NCI-H526 (cell line): ENCODE data around the gene SIRT5.

ENCODE experiments used
- DNase-seq, 2 experiments: peaks; one replicate each; lab custom pipeline; 2025; lab: John Stamatoyannopoulos, UW

Gene SIRT5

DNA sequence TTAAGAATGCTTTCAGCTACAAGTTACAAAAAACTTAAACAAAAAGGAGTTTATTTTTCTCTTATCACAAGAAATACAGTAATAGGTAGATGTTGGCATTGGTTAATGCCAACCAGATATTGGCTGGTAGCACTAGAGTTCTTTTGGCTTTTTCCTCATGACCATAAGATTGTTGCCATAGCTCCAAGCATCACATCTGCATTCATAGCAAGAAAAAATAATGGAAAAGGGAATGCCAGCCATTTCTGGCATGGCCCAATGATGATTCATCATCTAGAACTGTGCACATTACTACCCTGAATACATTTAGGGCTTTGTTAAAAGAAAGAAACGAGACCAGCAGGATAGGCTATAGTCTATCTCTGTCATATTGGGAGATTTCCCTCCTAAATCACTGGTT, 20.8 kb upstream of the SIRT5 start:
- DNase-seq = no peak

DNA sequence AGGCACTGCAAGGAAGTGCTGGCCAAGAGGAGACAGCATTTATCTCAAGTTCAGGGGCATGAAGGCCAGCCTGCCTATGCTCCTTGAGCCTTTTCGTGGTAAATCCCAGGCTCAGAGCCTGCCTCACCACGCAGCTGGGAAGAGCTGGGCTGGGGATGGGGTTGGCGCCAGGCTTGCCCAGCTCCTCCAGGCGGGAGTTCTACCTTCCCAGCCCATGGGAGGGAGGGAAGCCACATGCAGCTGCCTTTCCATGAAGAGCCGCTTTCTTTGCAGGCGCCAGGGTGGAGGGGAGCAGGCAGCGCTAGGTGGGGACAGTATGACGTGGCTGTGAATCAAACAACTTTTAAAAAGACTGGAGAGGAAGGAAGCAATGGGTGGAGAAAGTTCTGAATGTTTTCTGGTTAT, 19.5 kb upstream of the SIRT5 start:
- peak; percentile 49 to 80 for DNase-seq

- peak; percentile 78 to 84 for DNase-seq
Observed at GRCh38 chr6:13557841-13558240, 16.6 kb upstream of the SIRT5 start.

DNA sequence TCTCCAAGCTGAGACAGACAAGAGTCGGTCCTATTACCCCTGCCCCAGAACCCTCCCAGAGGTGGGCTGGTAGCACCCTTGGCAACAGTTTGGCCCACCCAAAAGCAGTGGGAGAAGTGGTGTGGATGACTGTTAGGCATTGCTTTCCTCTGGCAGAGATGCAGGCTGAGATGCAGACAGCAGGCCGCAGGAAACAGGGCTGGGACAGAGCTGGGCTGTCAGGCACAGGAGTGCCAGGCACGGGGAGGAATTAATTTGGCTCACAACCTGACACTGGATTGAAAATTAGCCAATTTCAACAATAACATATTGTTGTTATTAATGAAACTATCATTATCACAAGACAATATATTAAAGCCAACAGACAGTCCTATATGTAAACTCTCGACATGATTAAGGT, 15.7 kb upstream of the SIRT5 start:
- no peak for DNase-seq

DNA sequence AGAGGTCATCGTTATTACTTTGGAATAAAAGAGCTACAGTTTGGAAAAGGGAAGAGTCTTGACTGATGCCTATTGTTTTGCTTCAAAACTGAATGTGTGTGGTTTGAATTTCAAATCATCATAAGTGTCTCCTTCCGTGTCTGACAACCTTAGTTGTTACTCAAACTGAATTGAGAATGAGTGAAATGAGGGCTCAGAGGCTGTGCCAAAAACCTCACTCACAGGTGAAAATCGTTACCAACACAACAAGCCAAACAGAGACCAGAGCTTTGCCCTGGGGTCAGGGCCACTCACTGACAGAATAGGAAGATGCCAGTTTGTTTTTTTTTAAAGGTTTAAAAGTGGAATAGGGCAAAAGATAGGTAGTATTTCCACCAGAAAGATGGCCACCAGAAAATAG, 15.2 kb upstream of the SIRT5 start:
- peak; percentile 72 to 76 for DNase-seq

GRCh38 chr6:13559968-13560650, 14.3 kb upstream of the SIRT5 start:
- peak in 1 of 2 experiments; percentile 24 for DNase-seq

GRCh38 chr6:13560651-13561044, 13.8 kb upstream of the SIRT5 start:
- no peak for DNase-seq

- no peak for DNase-seq
Observed at GRCh38 chr6:13561624-13562267, 12.7 kb upstream of the SIRT5 start.

DNA sequence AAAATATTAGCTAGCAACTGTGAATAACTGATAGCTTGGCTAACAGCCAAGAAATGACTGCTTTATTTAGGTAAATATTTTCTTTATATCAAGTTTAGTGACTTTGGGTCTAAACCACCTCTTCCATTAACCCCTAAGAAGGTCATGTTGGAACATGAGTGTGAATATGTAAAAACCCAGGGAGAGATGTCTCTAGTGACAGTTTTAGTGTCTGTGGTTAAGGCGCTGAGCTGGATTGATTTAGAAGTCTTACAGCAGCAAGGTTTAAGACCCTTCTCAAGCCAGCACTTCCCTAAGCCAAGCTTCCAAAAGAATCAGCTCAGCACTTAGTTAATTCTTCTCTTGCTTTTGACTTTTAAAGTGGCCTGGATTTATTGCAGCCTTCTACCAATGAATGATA, 11.4 kb upstream of the SIRT5 start:
- no peak for DNase-seq

DNA sequence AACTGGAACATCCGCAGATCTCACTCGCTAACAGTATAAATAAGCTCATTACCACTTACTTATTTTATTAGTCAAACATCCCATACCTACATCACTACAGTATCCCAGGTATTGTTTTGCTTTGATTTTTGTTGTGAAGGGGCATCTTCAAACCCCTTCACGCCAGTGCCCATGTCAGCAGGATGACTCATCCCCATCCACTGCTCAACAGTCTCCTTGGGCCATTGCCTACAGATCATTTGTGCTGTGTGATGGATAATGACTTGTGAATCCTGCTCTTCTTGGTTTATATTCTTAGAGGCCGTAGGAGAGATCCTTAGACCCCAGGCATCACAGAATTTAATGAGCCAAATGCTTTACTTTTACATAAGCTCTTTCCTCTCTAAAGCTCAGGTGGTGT, 8.5 kb upstream of the SIRT5 start:
- no peak for DNase-seq

DNA sequence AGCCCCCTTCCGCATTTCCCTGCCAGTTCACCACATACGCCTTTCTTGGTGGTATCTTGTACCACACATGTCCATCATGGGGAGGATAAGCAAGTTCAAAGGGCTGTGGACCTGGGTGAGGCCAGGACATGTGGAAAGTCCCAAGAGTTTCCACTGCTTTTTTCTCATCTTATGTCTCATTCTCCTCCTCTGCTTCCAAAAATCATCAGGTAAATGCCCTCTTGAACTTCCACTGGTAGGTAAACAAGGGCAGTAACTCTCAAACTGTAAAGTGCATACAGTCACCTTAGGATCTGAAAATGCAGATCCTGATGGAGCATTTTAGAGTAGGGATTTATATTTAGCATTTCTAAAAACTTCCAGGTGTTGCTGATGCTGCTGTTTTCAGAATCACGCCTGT, 7.9 kb upstream of the SIRT5 start:
- DNase-seq = no peak

- no peak for DNase-seq
Observed at GRCh38 chr6:13568970-13569369, 5.4 kb upstream of the SIRT5 start.

DNA sequence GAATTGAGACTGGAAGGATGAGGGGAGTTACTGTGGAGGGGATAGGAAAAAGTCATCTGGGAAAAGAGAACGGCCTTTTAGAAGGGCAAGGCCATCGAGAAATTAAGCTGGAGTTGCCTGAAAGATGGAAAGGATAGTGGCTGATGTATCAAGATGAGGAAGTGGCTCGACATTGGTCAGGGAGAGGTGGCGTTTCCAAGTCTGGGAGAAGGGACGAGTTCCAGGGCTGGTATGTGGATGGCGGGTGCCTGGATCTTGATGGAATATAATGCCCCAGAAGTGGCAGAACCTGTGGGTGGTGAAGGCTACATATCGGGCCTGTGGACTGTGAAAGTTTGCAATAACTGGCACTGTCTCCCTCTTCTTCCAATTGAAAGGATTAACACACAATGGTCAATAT, 2.2 kb upstream of the SIRT5 start:
- DNase-seq = no peak

DNA sequence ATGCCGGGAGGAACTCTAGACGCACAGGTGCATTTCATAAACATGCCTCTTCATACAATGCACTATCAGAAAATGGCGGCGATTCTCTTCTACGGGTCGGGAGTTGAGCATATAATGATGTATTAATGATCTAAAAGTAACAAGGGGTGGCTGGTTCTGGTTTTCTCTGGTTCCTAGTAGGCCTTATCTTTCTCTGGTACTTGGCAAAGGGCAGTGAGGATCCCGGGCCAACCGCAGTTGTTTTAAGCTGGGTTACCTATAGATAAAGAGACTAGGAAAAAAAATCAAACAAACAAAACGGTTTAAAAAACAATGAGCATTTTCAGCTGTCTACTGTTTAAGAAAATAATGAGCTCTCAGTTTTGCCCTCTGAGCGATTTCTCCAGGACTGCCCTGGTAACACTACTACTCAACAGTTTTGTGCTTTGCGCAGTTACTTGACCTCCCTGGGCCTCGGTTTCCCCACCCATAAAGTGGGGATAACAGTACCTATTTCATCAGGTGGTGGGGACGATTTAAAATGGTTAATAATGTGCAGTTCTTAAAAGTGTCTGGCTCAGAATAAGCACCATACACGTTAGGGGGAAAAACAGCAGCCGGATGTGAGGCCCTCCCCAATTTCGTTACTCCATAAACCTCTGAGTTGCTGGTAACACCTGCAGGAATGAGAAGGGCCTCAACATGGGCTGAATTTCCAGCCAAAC, 1.3 kb upstream of the SIRT5 start:
- no peak for DNase-seq

- peak in 1 of 2 experiments; percentile 65 for DNase-seq
Observed at GRCh38 chr6:13573669-13574110, 711 bp upstream of the SIRT5 start.

DNA sequence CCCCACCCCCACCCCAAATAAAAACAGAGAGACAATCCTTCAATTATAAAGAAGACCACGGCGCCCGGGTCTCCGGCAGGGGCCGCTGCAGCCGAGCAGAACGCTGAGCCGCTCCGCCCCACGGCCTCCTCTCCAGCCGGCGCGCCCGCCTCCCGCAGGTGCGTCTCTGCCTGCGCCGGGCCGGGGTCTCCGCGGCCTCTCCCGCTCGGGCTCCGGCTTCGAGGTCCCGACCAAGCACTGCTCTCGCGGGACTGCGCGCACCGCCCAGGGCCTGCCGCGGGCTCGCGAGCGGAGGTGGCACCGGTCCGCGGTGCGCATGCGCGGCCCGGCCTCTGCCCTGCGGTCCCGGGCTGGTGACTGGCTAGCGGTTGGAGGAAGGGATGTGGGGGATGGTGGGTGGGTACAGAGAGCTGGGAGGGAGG, 241 bp upstream of the SIRT5 start:
- peak; percentile 92 to 98 for DNase-seq

- DNase-seq = no peak
Observed at GRCh38 chr6:13575377-13575775, 975 bp downstream of the SIRT5 start.

DNA sequence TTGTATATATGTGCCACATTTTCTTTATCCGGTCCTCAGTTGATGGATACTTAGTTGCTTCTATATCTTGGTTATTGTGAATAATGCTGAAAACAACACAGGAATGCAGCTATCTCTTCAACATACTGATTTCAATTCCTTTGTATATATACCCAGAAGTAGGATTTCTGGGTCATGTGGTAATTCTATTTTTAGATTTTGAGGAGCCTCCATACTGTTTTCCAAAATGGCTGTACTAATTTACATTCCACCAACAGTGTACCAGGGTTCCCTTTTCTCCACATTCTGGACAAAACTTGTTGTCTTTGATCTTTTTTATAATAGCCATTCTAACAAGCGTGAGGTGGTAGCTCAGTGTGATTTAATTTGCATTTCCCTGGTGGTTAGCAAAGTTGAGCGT, 1.6 kb downstream of the SIRT5 start:
- no peak for DNase-seq

- DNase-seq = no peak
Observed at GRCh38 chr6:13577926-13578325, 3.5 kb downstream of the SIRT5 start.

DNA sequence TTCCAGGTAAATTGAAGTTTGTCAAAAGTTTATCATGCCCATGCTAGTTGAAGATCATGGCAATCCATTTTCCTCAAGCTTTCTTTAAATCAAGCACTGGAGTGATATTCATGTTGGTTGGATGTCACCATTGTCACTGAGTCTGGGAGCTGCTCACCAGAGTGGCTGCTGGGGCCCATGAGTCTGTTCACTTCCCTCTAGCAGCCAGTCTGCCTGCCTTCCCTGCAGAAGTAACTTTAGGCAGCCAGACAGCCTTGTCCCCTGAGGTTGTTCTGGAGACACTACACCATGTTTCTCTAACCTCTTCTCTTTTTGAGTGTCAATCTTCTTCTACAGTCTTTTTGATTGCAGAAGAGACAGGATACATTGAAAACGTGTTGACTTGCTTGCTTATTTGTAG, 5.5 kb downstream of the SIRT5 start:
- DNase-seq = no peak

DNA sequence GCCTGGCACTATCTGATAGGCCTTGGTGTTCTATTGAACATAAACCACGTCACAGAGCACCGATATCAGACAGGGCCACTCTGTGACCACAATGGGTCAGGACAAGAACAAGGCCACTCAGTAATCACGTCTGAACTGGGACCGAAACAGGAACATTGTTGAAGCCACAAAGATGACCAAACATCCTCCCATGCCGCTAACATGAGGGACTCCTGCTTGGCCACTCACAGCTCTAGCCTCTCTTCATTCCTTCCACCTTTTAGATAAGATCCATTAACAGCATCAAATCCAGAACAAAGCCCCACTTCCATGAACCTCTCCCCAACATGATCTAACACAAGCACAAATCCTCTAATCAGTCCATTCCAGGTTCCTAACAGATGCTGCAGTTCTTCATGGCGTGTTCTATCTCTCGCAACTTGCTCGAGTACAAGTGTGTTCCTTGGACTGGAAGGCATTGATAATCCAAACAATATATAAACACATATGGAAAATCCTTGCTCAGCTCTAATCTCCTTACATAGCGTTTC, 7.4 kb downstream of the SIRT5 start:
- no peak for DNase-seq

DNA sequence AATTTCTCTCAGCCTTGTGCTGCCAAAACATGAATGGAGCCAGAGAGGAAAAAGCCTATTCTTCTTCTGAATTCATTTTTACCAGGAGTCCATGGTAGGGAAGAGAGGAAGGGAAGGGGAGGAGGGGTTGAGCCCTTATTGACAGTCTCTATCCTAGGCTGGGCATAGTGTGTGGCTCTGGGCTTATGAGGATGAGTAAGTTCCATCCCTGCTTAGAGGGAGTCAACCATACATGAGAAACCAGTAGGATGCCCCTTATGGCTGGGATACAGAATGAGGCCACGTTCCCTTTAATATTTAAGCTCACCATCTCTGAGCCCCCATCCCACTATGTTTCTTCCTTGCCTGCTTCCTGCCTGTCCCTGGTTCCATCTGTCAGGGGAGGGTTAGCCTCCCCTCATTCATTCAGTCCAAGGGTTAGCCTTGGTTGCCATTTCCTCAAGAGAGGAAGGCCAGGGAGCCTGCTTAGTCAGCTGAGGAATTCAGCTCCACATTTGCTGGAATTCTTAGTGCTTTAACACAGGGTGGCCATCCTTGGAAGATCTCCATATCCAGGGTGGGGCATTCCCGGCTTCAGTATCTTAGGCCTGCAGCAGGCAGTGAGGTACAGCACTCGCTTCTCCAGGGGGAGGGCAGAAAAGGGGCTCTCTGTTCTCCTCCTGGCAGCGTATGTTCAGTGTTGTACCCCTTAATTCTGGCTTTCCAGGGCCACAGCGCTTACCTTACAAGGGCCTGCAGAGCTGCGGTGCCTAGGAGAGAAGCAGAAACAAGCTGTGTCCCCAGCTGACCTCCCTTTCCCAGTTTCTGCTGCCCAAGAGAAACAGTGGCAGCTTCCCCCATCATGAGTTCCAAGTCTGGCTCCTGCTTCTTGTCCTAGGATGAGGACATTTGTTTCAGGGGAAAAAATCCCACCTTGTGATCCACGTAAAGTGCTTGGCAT, 12.5 kb downstream of the SIRT5 start:
- DNase-seq = no peak
